ENCODE results near the gene ERC2. TPM values are rescaled to one million over a fixed set of nuclear protein-coding genes. Genes with fewer than 3 reads are reported as not detected.

The ERC2 gene
- total RNA-seq, 1 donor from 2014 or later, result 32.5 TPM

GRCh38 chr3:55617385-55617784, 850.9 kb downstream of the ERC2 start:
- peaks cover 3% of the 10 kb centered on the region for H3K4me1 Mint-ChIP-seq (ENCODE audit: low read depth)
- no peaks in the 10 kb centered on the region for H3K9me3 Mint-ChIP-seq (ENCODE audit: low read depth)
- no peak overlapping the region for H3K4me3 Mint-ChIP-seq (ENCODE audit: low read depth)
- DNase-seq (ENCODE audit: low spot score, unreplicated experiment), result no peak
- no peaks in the 10 kb centered on the region for H3K27me3 Mint-ChIP-seq
- no peaks in the 10 kb centered on the region for H3K36me3 Mint-ChIP-seq (ENCODE audit: insufficient read depth)
- no peak for TF ChIP-seq CTCF (IDR thresholded peaks at IDR 0.05; ENCODE audit: unreplicated experiment)
- no peak overlapping the region for H3K27ac Mint-ChIP-seq

GRCh38 chr3:55616803-55617202, 851.5 kb downstream of the ERC2 start:
- no peak overlapping the region for H3K27ac Mint-ChIP-seq
- DNase-seq (ENCODE audit: low spot score, unreplicated experiment), result no peak
- H3K4me3 Mint-ChIP-seq (ENCODE audit: low read depth), result no peak overlapping the region
- no peaks in the 10 kb centered on the region for H3K9me3 Mint-ChIP-seq (ENCODE audit: low read depth)
- peaks cover 3% of the 10 kb centered on the region for H3K4me1 Mint-ChIP-seq (ENCODE audit: low read depth)
- H3K27me3 Mint-ChIP-seq, result no peaks in the 10 kb centered on the region
- H3K36me3 Mint-ChIP-seq (ENCODE audit: insufficient read depth), result no peaks in the 10 kb centered on the region
- no peak for TF ChIP-seq CTCF (IDR thresholded peaks at IDR 0.05; ENCODE audit: unreplicated experiment)

GRCh38 chr3:55615694-55616295, 852.5 kb downstream of the ERC2 start:
- H3K4me3 Mint-ChIP-seq (ENCODE audit: low read depth), result no peak overlapping the region
- H3K27ac Mint-ChIP-seq, result no peak overlapping the region
- TF ChIP-seq CTCF (IDR thresholded peaks at IDR 0.05; ENCODE audit: unreplicated experiment), result no peak
- H3K4me1 Mint-ChIP-seq (ENCODE audit: low read depth), result peaks cover 6% of the 10 kb centered on the region
- DNase-seq (ENCODE audit: low spot score, unreplicated experiment), result no peak
- H3K36me3 Mint-ChIP-seq (ENCODE audit: insufficient read depth), result no peaks in the 10 kb centered on the region
- no peaks in the 10 kb centered on the region for H3K27me3 Mint-ChIP-seq
- no peaks in the 10 kb centered on the region for H3K9me3 Mint-ChIP-seq (ENCODE audit: low read depth)

- Mint-ChIP-seq H3K4me3 (ENCODE audit: low read depth) (no peak overlapping the region), H3K4me1 (ENCODE audit: low read depth) (peaks cover 3% of the 10 kb centered on the region), H3K27ac (no peak overlapping the region), H3K9me3 (ENCODE audit: low read depth) (no peaks in the 10 kb centered on the region), H3K36me3 (ENCODE audit: insufficient read depth) (no peaks in the 10 kb centered on the region), H3K27me3 (no peaks in the 10 kb centered on the region)
- TF ChIP-seq CTCF (IDR thresholded peaks at IDR 0.05; ENCODE audit: unreplicated experiment), result no peak
- DNase-seq (ENCODE audit: low spot score, unreplicated experiment), result no peak
These were observed 853.1 kb downstream of the ERC2 start for GRCh38 chr3:55615039-55615693.

GRCh38 chr3:55611121-55611520, 857.1 kb downstream of the ERC2 start:
- Mint-ChIP-seq H3K36me3 (ENCODE audit: insufficient read depth) (no peaks in the 10 kb centered on the region), H3K27me3 (no peaks in the 10 kb centered on the region), H3K9me3 (ENCODE audit: low read depth) (no peaks in the 10 kb centered on the region)

More at GRCh38 chr3:55611121-55611520, 857.1 kb downstream of the ERC2 start:
- H3K4me3 Mint-ChIP-seq (ENCODE audit: low read depth), result no peak overlapping the region
- H3K27ac Mint-ChIP-seq, result no peak overlapping the region
- H3K4me1 Mint-ChIP-seq (ENCODE audit: low read depth), result peaks cover 3% of the 10 kb centered on the region
- no peak for TF ChIP-seq CTCF (IDR thresholded peaks at IDR 0.05; ENCODE audit: unreplicated experiment)
- no peak for DNase-seq (ENCODE audit: low spot score, unreplicated experiment)
